HEK293 (cell line): ENCODE results near the gene PHYH.

Experiments
- CTCF ChIA-PET: fragments of 350-600 bp; formaldehyde crosslinking; extraction: SDS; loops from one replicate; lab custom pipeline; 2021; ENCODE audit warnings: antibody characterized with exemption; lab: Yijun Ruan, JAX
- POLR2A ChIA-PET: fragments of 300-600 bp; formaldehyde crosslinking; extraction: SDS; loops from one replicate; lab custom pipeline; 2020; ENCODE audit warnings: antibody characterized with exemption, inconsistent platforms; lab: Yijun Ruan, JAX
- H3K27ac ChIP-seq: fragments of 200-500 bp; sonication (Bioruptor generic); 2 replicates; pipeline ENCODE4 v1.5.1; 2014; ENCODE audit warnings: low read depth, low read length, control low read depth, inconsistent platforms; ENCODE audit errors: extremely low read depth
- H3K36me3 ChIP-seq, 2 experiments: fragments of 200-500 bp in 1 of 2; sonication (Bioruptor generic) in 1 of 2; 1 replicate in 1 of 2; 2 replicates in 1 of 2; pipeline ENCODE4 v1.5.1; 2014 to 2017; ENCODE audit warnings: inconsistent platforms in 2 of 2, low read length in 2 of 2; ENCODE audit not compliant: control insufficient read depth in 2 of 2, insufficient read depth in 1 of 2
- H3K4me1 ChIP-seq: fragments of 200-500 bp; sonication (Bioruptor generic); 2 replicates; pipeline ENCODE4 v1.5.1; 2014; ENCODE audit warnings: mild to moderate bottlenecking, low read length, inconsistent platforms; ENCODE audit not compliant: control insufficient read depth, insufficient read depth
- H3K4me3 ChIP-seq: 2 replicates; pipeline ENCODE4 v1.5.1; 2011; ENCODE audit warnings: low read depth, mild to moderate bottlenecking, control low read depth, low read length, moderate library complexity
- H3K9me3 ChIP-seq: fragments of 200-500 bp; sonication (Bioruptor generic); 2 replicates; pipeline ENCODE4 v1.5.1; 2014; ENCODE audit warnings: low read depth, low read length, inconsistent platforms; ENCODE audit not compliant: control insufficient read depth, insufficient read depth
- EGR2 ChIP-seq: fragments of 450-650 bp; formaldehyde crosslinking; IDR thresholded peaks from 2 replicates; pipeline ENCODE4 v1.5.1; 2016; ENCODE audit warnings: low read depth, missing biosample characterization, missing genetic modification characterization
- HOXC10 ChIP-seq: sonication (generic); formaldehyde crosslinking; IDR thresholded peaks from 2 replicates; pipeline ENCODE4 v1.8.1; 2023; ENCODE audit warnings: mild to moderate bottlenecking, missing genetic modification reagents
- TRIM28 ChIP-seq: IDR thresholded peaks from 2 replicates; pipeline ENCODE4 v1.6.1; 2011; ENCODE audit warnings: low read length, control low read depth, borderline replicate concordance
- ZEB2 ChIP-seq: fragments of 450-650 bp; formaldehyde crosslinking; IDR thresholded peaks from 2 replicates; pipeline ENCODE4 v1.5.1; 2016; ENCODE audit warnings: missing biosample characterization, missing genetic modification characterization
- ZFP41 ChIP-seq: fragments of 450-650 bp; formaldehyde crosslinking; IDR thresholded peaks from 2 replicates; pipeline ENCODE4 v1.5.1; 2016; ENCODE audit warnings: missing biosample characterization, missing genetic modification characterization, borderline replicate concordance
- ZNF114 ChIP-seq: fragments of 450-650 bp; formaldehyde crosslinking; IDR thresholded peaks from 2 replicates; pipeline ENCODE4 v1.5.0; 2017; ENCODE audit warnings: missing biosample characterization, missing genetic modification characterization
- ZNF146 ChIP-seq: fragments of 450-650 bp; formaldehyde crosslinking; IDR thresholded peaks from 2 replicates; pipeline ENCODE4 v1.5.1; 2016; ENCODE audit warnings: missing biosample characterization, missing genetic modification characterization
- ZNF148 ChIP-seq: fragments of 450-650 bp; formaldehyde crosslinking; IDR thresholded peaks from 2 replicates; pipeline ENCODE4 v1.5.0; 2017; ENCODE audit warnings: missing biosample characterization, missing genetic modification characterization, borderline replicate concordance
- ZNF155 ChIP-seq: fragments of 450-650 bp; formaldehyde crosslinking; IDR thresholded peaks from 2 replicates; pipeline ENCODE4 v1.5.1; 2016; ENCODE audit warnings: missing biosample characterization, missing genetic modification characterization
- ZNF157 ChIP-seq: fragments of 450-650 bp; formaldehyde crosslinking; IDR thresholded peaks from 2 replicates; pipeline ENCODE4 v1.5.1; 2016; ENCODE audit warnings: missing biosample characterization, missing genetic modification characterization
- ZNF175 ChIP-seq: fragments of 450-650 bp; formaldehyde crosslinking; IDR thresholded peaks from 2 replicates; pipeline ENCODE4 v1.5.1; 2016; ENCODE audit warnings: missing biosample characterization, missing genetic modification characterization
- ZNF19 ChIP-seq: fragments of 450-650 bp; formaldehyde crosslinking; IDR thresholded peaks from 2 replicates; pipeline ENCODE4; 2016; ENCODE audit warnings: missing biosample characterization, missing genetic modification characterization, low read depth
- ZNF221 ChIP-seq: fragments of 450-650 bp; formaldehyde crosslinking; IDR thresholded peaks from 2 replicates; pipeline ENCODE4 v1.5.1; 2017; ENCODE audit warnings: missing biosample characterization, missing genetic modification characterization, borderline replicate concordance
- ZNF223 ChIP-seq: fragments of 450-650 bp; formaldehyde crosslinking; IDR thresholded peaks from 2 replicates; pipeline ENCODE4 v1.5.1; 2016; ENCODE audit warnings: missing biosample characterization, missing genetic modification characterization
- ZNF248 ChIP-seq: fragments of 450-650 bp; formaldehyde crosslinking; IDR thresholded peaks from 2 replicates; pipeline ENCODE4 v1.5.1; 2017; ENCODE audit warnings: missing biosample characterization, missing genetic modification characterization
- ZNF280C ChIP-seq: fragments of 450-650 bp; formaldehyde crosslinking; IDR thresholded peaks from 2 replicates; pipeline ENCODE4 v1.5.1; 2016; ENCODE audit warnings: missing biosample characterization, missing genetic modification characterization
- ZNF341 ChIP-seq: fragments of 450-650 bp; formaldehyde crosslinking; IDR thresholded peaks from 2 replicates; pipeline ENCODE4; 2016; ENCODE audit warnings: low read depth, missing biosample characterization, missing genetic modification characterization
- ZNF366 ChIP-seq: fragments of 450-650 bp; formaldehyde crosslinking; conservative IDR thresholded peaks from 2 replicates; pipeline ENCODE4 v1.5.1; 2016; ENCODE audit warnings: missing biosample characterization, missing genetic modification characterization
- ZNF48 ChIP-seq: fragments of 450-650 bp; formaldehyde crosslinking; IDR thresholded peaks from 2 replicates; pipeline ENCODE4 v1.5.1; 2016; ENCODE audit warnings: missing biosample characterization, missing genetic modification characterization
- ZNF501 ChIP-seq: fragments of 450-650 bp; formaldehyde crosslinking; IDR thresholded peaks from 2 replicates; pipeline ENCODE4 v1.5.1; 2016; ENCODE audit warnings: missing biosample characterization, missing genetic modification characterization
- ZNF560 ChIP-seq: fragments of 450-650 bp; formaldehyde crosslinking; IDR thresholded peaks from 2 replicates; pipeline ENCODE4 v1.5.1; 2017; ENCODE audit warnings: missing biosample characterization, missing genetic modification characterization, borderline replicate concordance
- ZNF561 ChIP-seq: fragments of 450-650 bp; IDR thresholded peaks from 2 replicates; pipeline ENCODE4 v1.5.1; 2018; ENCODE audit warnings: missing biosample characterization, missing genetic modification characterization, borderline replicate concordance
- ZNF580 ChIP-seq: fragments of 450-650 bp; formaldehyde crosslinking; IDR thresholded peaks from 2 replicates; pipeline ENCODE4 v1.5.1; 2016; ENCODE audit warnings: missing biosample characterization, missing genetic modification characterization
- ZNF692 ChIP-seq: fragments of 450-650 bp; formaldehyde crosslinking; IDR thresholded peaks from 2 replicates; pipeline ENCODE4 v1.5.1; 2016; ENCODE audit warnings: missing biosample characterization, missing genetic modification characterization
- ZNF776 ChIP-seq: fragments of 450-650 bp; formaldehyde crosslinking; IDR thresholded peaks from 2 replicates; pipeline ENCODE4 v1.5.0; 2017; ENCODE audit warnings: missing biosample characterization, missing genetic modification characterization, borderline replicate concordance
- ZNF777 ChIP-seq: fragments of 450-650 bp; formaldehyde crosslinking; IDR thresholded peaks from 2 replicates; pipeline ENCODE4 v1.5.1; 2017; ENCODE audit warnings: missing biosample characterization, missing genetic modification characterization, borderline replicate concordance
- ZNF785 ChIP-seq: fragments of 450-650 bp; formaldehyde crosslinking; IDR thresholded peaks from 2 replicates; pipeline ENCODE4 v1.5.1; 2016; ENCODE audit warnings: missing biosample characterization, missing genetic modification characterization
- ZSCAN18 ChIP-seq: fragments of 450-650 bp; formaldehyde crosslinking; IDR thresholded peaks from 2 replicates; pipeline ENCODE4 v1.5.1; 2016; ENCODE audit warnings: missing biosample characterization, missing genetic modification characterization

PHYH gene

GRCh38 chr10:13311177-13311575, 11.3 kb upstream of the PHYH start:
- Histone ChIP-seq H3K36me3 (no peaks in the 10 kb centered on the region), H3K4me1 (no peaks in the 10 kb centered on the region), H3K4me3 (no peak overlapping the region), H3K9me3 (no peaks in the 10 kb centered on the region), H3K27ac (no peak overlapping the region)
- ChIA-PET POLR2A (no interaction called here), CTCF (interaction anchor here (0.6 to 1.2 kb wide), 2 partner anchors 9 to 129 kb away, joined by 3 read pairs; no protein-coding TSS in a partner anchor)
- no peak for TF ChIP-seq ZNF341 (tag by site-specific recombination)
- no peak for TF ChIP-seq HOXC10
- TF ChIP-seq ZNF114 (tag by site-specific recombination), result no peak
- no peak for TF ChIP-seq ZNF155
- no peak for TF ChIP-seq ZNF561
- TF ChIP-seq ZSCAN18, result no peak
- no peak for TF ChIP-seq EGR2 (tag by site-specific recombination)
- no peak for TF ChIP-seq ZNF580 (tag by site-specific recombination)
- TF ChIP-seq ZNF280C (tag by site-specific recombination), result no peak
- TF ChIP-seq ZNF48 (tag by site-specific recombination), result no peak
- no peak for TF ChIP-seq ZNF366 (tag by site-specific recombination)
- TF ChIP-seq ZNF777 (tag by site-specific recombination), result no peak
- no peak for TF ChIP-seq ZNF146
- TF ChIP-seq ZNF692 (tag by site-specific recombination), result no peak
- no peak for TF ChIP-seq ZNF175 (tag by site-specific recombination)
- no peak for TF ChIP-seq ZNF248
- no peak for TF ChIP-seq ZNF221 (tag by site-specific recombination)

GRCh38 chr10:13310518-13311176, 10.8 kb upstream of the PHYH start:
- ChIA-PET CTCF (interaction anchor here (0.6 to 1.2 kb wide), 2 partner anchors 8 to 129 kb away, joined by 3 read pairs; no protein-coding TSS in a partner anchor), POLR2A (no interaction called here)
- TF ChIP-seq ZNF561 (no peak), TRIM28 (no peak), ZFP41 (no peak), ZNF157 (no peak), ZEB2 (tag by site-specific recombination) (no peak), ZNF148 (tag by site-specific recombination) (no peak), ZNF785 (tag by site-specific recombination) (no peak), ZNF19 (tag by site-specific recombination) (no peak), ZNF776 (no peak), ZNF560 (tag by site-specific recombination) (no peak), ZNF501 (tag by site-specific recombination) (no peak), ZNF223 (tag by site-specific recombination) (no peak)
- Histone ChIP-seq H3K27ac (no peak overlapping the region), H3K4me3 (no peak overlapping the region), H3K4me1 (no peaks in the 10 kb centered on the region), H3K36me3 (no peaks in the 10 kb centered on the region), H3K9me3 (no peaks in the 10 kb centered on the region)
